AG04449 (cell line): ENCODE measurements around the gene CCDC38.
"Not testable (repeated sequence)": the region's sequence is repeated elsewhere in the genome, so short reads cannot be mapped to it uniquely, and the experiment has no call there.

Experiments
- CTCF ChIA-PET: fragments of 350-600 bp; formaldehyde crosslinking; extraction: SDS; loops from one replicate; lab custom pipeline; 2021; ENCODE audit warnings: antibody characterized with exemption; lab: Yijun Ruan, JAX
- POLR2A ChIA-PET: fragments of 400-600, 350-600 bp; formaldehyde crosslinking; extraction: SDS; loops from one replicate; lab custom pipeline; 2020; ENCODE audit warnings: antibody characterized with exemption, inconsistent platforms; lab: Yijun Ruan, JAX
- DNase-seq: peaks from one replicate; pipeline ENCODE4 v3.0.0-alpha.2; 2010; ENCODE audit warnings: low read depth, low spot score
- H3K4me3 ChIP-seq: 2 replicates; pipeline ENCODE4 v1.5.1; 2011; ENCODE audit warnings: low read depth, mild to moderate bottlenecking, control low read depth, low read length
- TF ChIP-seq, protein P1 (sequence below): IDR thresholded peaks from one replicate; pipeline ENCODE4 v1.5.1; 2011; ENCODE audit warnings: mild to moderate bottlenecking, moderate library complexity, low read length, control low read depth, inconsistent platforms; ENCODE audit not compliant: insufficient read depth; ENCODE audit errors: missing control alignments

CCDC38 gene

DNA sequence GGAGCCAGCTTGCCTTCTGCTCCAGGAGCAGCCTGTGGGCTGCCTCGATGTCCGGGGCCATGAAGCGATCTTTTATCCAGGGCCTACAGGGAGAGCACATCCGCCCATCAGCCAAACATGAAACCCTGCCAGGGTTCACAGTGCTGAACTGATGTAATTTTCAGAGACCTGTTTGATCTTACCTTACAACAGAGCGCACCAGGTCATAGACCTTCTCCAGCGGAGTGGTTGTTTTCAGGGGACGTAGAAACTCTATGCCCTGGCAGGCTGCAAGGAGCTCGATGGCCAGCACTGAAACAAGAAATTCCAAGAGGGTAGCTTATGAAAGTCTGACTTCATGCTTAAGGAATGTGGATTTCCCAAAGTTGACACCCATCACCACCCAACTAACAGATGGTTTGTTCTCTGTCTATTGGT, 34.0 kb upstream of the CCDC38 start:
- ChIA-PET POLR2A (no interaction called here), CTCF (interaction anchor here (1.7 kb wide), 1 partner anchor 22 kb away, joined by 5 read pairs; no protein-coding TSS in a partner anchor)
- no peak for DNase-seq
- TF ChIP-seq, protein P1, sequence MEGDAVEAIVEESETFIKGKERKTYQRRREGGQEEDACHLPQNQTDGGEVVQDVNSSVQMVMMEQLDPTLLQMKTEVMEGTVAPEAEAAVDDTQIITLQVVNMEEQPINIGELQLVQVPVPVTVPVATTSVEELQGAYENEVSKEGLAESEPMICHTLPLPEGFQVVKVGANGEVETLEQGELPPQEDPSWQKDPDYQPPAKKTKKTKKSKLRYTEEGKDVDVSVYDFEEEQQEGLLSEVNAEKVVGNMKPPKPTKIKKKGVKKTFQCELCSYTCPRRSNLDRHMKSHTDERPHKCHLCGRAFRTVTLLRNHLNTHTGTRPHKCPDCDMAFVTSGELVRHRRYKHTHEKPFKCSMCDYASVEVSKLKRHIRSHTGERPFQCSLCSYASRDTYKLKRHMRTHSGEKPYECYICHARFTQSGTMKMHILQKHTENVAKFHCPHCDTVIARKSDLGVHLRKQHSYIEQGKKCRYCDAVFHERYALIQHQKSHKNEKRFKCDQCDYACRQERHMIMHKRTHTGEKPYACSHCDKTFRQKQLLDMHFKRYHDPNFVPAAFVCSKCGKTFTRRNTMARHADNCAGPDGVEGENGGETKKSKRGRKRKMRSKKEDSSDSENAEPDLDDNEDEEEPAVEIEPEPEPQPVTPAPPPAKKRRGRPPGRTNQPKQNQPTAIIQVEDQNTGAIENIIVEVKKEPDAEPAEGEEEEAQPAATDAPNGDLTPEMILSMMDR = no peak
- H3K4me3 ChIP-seq = no peak overlapping the region

DNA sequence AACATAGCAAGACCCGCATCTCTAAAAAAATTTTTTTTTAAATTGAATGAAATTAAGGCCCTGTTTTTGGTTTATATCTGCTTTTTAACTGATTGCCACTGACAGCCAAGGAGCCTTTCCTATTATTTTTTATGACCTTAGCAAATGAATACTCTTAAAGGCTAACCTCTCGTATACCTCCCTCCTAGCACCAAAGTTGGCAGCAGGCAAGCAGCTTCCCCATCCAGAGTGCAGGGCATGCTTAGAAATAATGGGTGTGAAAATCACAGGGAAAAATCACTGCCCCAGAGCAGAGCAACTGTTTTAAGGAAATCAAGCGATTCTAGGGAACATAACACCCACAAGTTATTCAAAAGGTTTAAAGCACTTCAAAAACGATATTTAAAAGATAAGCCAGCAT, 33.1 kb upstream of the CCDC38 start:
- no peak overlapping the region for H3K4me3 ChIP-seq
- TF ChIP-seq, protein P1 = no peak
- POLR2A ChIA-PET = no interaction called here
- CTCF ChIA-PET = no interaction called here
- no peak for DNase-seq

DNA sequence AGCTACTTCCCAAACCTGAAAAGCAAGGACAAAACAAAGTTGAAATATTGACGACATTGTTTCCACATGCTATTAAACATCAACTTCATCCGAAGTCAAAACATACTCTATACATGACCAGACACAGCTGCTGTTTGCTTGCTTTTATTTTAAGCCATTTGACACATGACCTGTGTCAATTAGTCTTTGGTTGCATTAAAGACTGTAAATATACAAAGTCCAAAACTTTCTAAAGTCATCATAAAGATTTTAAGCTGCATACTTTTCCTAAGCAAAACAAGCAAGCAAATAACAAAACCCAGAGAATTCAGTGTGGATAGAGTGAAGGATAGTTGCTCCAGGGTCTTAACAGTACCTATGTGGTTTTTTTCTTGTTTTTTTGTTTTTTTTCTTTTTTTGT, 31.9 kb upstream of the CCDC38 start:
- DNase-seq = no peak
- ChIA-PET CTCF (interaction anchor here (1.5 kb wide), 1 partner anchor 24 kb away, joined by 5 read pairs; no protein-coding TSS in a partner anchor), POLR2A (no interaction called here)
- no peak overlapping the region for H3K4me3 ChIP-seq
- TF ChIP-seq, protein P1 = no peak

DNA sequence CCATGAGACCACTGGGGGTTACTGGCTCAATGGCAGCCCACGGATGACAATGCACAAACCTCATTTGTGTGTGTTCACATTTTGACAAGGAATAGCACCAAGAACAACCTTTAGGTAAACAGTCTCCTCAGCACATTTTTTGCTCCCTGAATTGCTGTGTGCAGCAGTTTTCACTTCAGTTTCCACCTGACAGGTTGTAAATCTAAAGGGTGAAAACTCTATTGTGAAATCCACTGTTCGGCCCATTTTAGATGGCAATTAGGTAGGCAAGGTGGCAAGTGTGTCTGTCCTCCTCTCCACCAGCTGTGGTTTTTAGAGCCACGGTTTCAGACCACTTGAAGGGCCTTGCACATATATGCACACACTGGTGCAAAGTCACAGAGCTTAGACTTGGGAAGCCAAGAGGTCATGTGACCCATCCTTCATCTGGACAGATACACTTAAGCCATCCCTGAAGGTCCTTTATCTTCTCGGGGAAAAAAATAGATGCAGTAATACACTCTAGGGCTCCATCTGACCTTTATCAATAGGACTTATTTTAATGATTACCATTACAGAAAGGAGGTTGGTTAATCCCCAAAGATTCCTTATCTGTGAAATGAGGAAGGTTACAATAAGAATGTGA, 30.5 kb upstream of the CCDC38 start:
- TF ChIP-seq, protein P1 = no peak
- CTCF ChIA-PET = interaction anchor here (0.6 kb wide), 1 partner anchor 28 kb away, joined by 3 read pairs; no protein-coding TSS in a partner anchor
- no peak overlapping the region for H3K4me3 ChIP-seq
- POLR2A ChIA-PET = no interaction called here
- no peak for DNase-seq

DNA sequence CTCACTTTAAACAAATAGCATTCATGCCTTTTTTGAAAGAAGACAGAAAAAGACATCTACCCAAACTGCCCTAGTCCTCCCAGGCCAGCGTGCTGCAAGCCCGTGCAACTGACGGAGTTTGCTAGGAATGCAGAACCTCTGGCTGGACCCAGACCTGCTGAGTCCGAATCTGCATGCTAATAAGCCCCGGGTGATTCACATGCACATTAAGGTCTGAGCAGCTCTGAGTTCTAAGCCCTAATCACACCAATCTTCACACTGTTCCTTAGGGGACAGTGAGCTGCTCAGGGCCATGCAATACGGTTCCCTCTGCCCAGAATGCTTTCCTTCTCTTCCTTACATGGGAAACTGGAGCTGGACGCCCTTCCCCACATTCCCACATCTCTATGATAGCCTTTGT, 28.5 kb upstream of the CCDC38 start:
- TF ChIP-seq, protein P1 = no peak
- no peak overlapping the region for H3K4me3 ChIP-seq
- ChIA-PET POLR2A (no interaction called here), CTCF (interaction anchor here (0.6 kb wide), 1 partner anchor 52 kb away, joined by 3 read pairs; no protein-coding TSS in a partner anchor)
- DNase-seq = no peak

DNA sequence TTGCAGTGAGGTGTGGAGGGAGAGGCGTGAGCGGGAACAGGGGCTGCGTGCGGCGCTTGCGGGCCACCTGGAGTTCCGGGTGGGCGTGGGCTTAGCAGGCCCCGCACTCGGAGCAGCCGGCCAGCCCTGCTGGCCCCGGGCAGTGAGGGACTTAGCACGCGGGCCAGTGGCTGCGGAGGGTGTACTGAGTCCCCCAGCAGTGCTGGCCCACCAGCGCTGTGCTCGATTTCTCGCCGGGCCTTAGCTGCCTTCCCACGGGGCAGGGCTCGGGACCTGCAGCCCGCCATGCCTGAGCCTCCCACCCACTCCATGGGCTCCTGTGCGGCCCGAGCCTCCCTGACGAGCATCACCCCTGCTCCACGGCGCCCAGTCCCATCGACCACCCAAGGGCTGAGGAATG, 26.7 kb upstream of the CCDC38 start:
- DNase-seq, H3K4me3 ChIP-seq, CTCF ChIA-PET, POLR2A ChIA-PET: not testable (repeated sequence)

DNA sequence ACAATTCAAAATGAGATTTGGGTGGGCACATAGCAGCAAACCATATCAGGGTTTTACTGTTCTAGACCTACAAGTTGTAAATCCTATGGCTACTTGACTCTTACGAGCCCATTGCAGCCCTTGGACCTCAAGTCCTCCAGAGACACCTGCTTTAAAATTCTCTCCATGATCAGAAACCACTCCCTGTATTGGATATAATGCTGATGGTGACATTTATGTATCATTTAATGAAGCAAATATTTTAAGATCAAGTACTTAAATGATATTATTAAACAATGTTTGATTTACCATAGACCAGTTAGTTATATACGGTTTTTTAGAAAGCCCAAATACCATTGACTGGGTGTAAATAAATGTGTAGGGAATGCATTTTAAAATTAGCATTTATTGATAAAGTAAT, 24.9 kb upstream of the CCDC38 start:
- TF ChIP-seq, protein P1 = no peak
- ChIA-PET POLR2A (no interaction called here), CTCF (interaction anchor here (1.0 kb wide), 1 partner anchor 11 kb away, joined by 3 read pairs; no protein-coding TSS in a partner anchor)
- no peak overlapping the region for H3K4me3 ChIP-seq
- DNase-seq = no peak
